K562 (cell line): ENCODE results near the gene CAPS. TPM values are rescaled to one million over a fixed set of nuclear protein-coding genes. Genes with fewer than 3 reads are reported as not detected.

Experiments used
- ATAC-seq: fragments of 200-7000 bp; cut with Tn5 transposase; 3 replicates; pipeline ENCODE4 v1.9.1; 2020; ENCODE audit warnings: moderate library complexity
- BruUV-seq: library from RNA; stranded (reverse); fragments of 400-500 nt; replicated peaks from 2 replicates; lab custom pipeline; 2021; lab: Mats Ljungman, UMichigan
- CTCF ChIA-PET: fragments of 300-600 bp; formaldehyde crosslinking; extraction: SDS; loops from one replicate; lab custom pipeline; 2021; ENCODE audit warnings: low intra/inter-chr PET ratio; lab: Yijun Ruan, JAX
- POLR2A ChIA-PET: fragments of 300-600, 350-650 bp; sonication (Branson Sonifier 250); formaldehyde crosslinking; extraction: SDS; loops from one replicate; lab custom pipeline; 2021; ENCODE audit warnings: antibody characterized with exemption, inconsistent platforms; lab: Yijun Ruan, JAX
- DNase-seq, 4 experiments: peaks; one replicate each; pipeline versions ENCODE4 v3.0.0 to v3.0.0-alpha.2; 2011 to 2018; ENCODE audit warnings: low spot score in 3 of 4, mixed read lengths in 3 of 4; ENCODE audit errors: extremely low read depth in 1 of 4
- FAIRE-seq: peaks from 2 replicates; lab custom pipeline; 2011; peaks lifted over from hg19 to GRCh38; lab: Jason Lieb, UNC
- H2AFZ ChIP-seq: 2 replicates; pipeline ENCODE4 v1.6.0; 2011; ENCODE audit warnings: low read depth, low read length, control low read depth, inconsistent platforms
- H3K27ac ChIP-seq: fragments of 200-600 bp; 3 replicates; pipeline ENCODE4 v1.8.0; 2011; ENCODE audit warnings: low read depth, mild to moderate bottlenecking, control low read depth, inconsistent platforms, low read length, moderate library complexity, mixed read lengths; ENCODE audit errors: extremely low read depth
- H3K27me3 ChIP-seq, 2 experiments: fragments of 300-600 bp in 1 of 2; 2 replicates in 1 of 2; 3 replicates in 1 of 2; pipeline versions ENCODE4 v1.6.0 to v1.8.0; 2011; ENCODE audit warnings: inconsistent platforms in 2 of 2, low read length in 2 of 2, mild to moderate bottlenecking in 1 of 2, mixed read lengths in 1 of 2, moderate library complexity in 1 of 2; ENCODE audit not compliant: control insufficient read depth in 2 of 2, insufficient read depth in 2 of 2
- H3K36me3 ChIP-seq: fragments of 300-600 bp; 3 replicates; pipeline ENCODE4 v1.8.0; 2011; ENCODE audit warnings: mild to moderate bottlenecking, low read length, inconsistent platforms; ENCODE audit not compliant: control insufficient read depth, insufficient read depth
- H3K4me1 ChIP-seq, 2 experiments: fragments of 200-600 bp in 1 of 2; replicated peaks in 1 of 2; 2 replicates in 1 of 2; 3 replicates in 1 of 2; pipeline versions ENCODE4 v1.5.1 to v1.8.0; 2011; ENCODE audit warnings: inconsistent platforms in 2 of 2, low read length in 2 of 2, mild to moderate bottlenecking in 1 of 2, mixed read lengths in 1 of 2, moderate library complexity in 1 of 2; ENCODE audit not compliant: control insufficient read depth in 2 of 2, insufficient read depth in 2 of 2
- H3K4me2 ChIP-seq: 2 replicates; pipeline ENCODE4 v1.6.1; 2011; ENCODE audit warnings: low read length, control low read depth, inconsistent platforms, mixed read lengths; ENCODE audit not compliant: insufficient read depth
- H3K4me3 ChIP-seq: fragments of 200-600 bp; sonication (generic), shearing (Covaris generic); 2 replicates; pipeline ENCODE4 v1.5.1; 2016; ENCODE audit warnings: control low read depth, inconsistent platforms
- H3K79me2 ChIP-seq: fragments of 200-600 bp; 3 replicates; pipeline ENCODE4 v1.8.0; 2011; ENCODE audit warnings: low read length, inconsistent platforms; ENCODE audit not compliant: control insufficient read depth, insufficient read depth
- H3K9ac ChIP-seq, 2 experiments: 2 replicates each; pipeline versions ENCODE4 v1.6.0 to v1.6.1; 2011; ENCODE audit warnings: low read depth in 2 of 2, low read length in 2 of 2, control low read depth in 1 of 2, inconsistent platforms in 1 of 2, mild to moderate bottlenecking in 1 of 2, mixed read lengths in 1 of 2; ENCODE audit not compliant: insufficient read depth in 1 of 2
- H3K9me1 ChIP-seq: one replicate; pipeline ENCODE4 v1.6.0; 2011; ENCODE audit warnings: inconsistent platforms, mild to moderate bottlenecking, low read length, moderate library complexity; ENCODE audit not compliant: control insufficient read depth, insufficient read depth
- H3K9me3 ChIP-seq: replicated peaks from 2 replicates; pipeline ENCODE4 v1.5.1; 2011; ENCODE audit warnings: low read depth, low read length, inconsistent platforms; ENCODE audit not compliant: control insufficient read depth, insufficient read depth
- H4K20me1 ChIP-seq: replicated peaks from 2 replicates; pipeline ENCODE4 v1.6.1; 2011; ENCODE audit warnings: low read length, inconsistent platforms, mixed read lengths; ENCODE audit not compliant: control insufficient read depth, insufficient read depth
- CSDE1 ChIP-seq, 2 experiments: fragments of 450-650 bp; IDR thresholded peaks; 2 replicates each; pipeline ENCODE4 v1.6.1; 2016; ENCODE audit warnings: mild to moderate bottlenecking in 1 of 2
- HSF4 ChIP-seq: fragments of 250-450 bp; sonication (Bioruptor Pico); IDR thresholded peaks from 2 replicates; pipeline ENCODE4 v2.1.2; 2022; ENCODE audit warnings: mild to moderate bottlenecking, moderate library complexity, borderline replicate concordance
- RBM39 ChIP-seq: fragments of 200-400 bp; formaldehyde crosslinking; optimal IDR thresholded peaks from 2 replicates; pipeline ENCODE3; 2018; ENCODE audit warnings: low read depth, low read length
- WGBS: fragments of 100-300 bp; shearing (Covaris generic); methylation state at CpG from one replicate; pipeline ENCODE4 v1.1.6; 2016; ENCODE audit warnings: low coverage, mixed read lengths; ENCODE audit not compliant: insufficient coverage; ENCODE audit errors: missing lambda C conversion rate; 5-methylcytosine and 5-hydroxymethylcytosine counted together
- in situ Hi-C: fragments of 300-500 bp; cut with MboI; formaldehyde crosslinking; loops from 4 replicates; pipeline ENCODE4 v1.15.0; 2018; ENCODE audit warnings: inconsistent platforms, mixed read lengths
- intact Hi-C: fragments of 100-400 bp; cut with micrococcal nuclease; formaldehyde crosslinking; loops from 2 replicates; pipeline ENCODE4 v1.14.2; 2022
- polyA plus RNA-seq, 8 experiments: library from polyadenylated mRNA; depleted of rRNA in 4 of 8; stranded (reverse) in 5 of 8; unstranded in 3 of 8; fragments of >200 nt; fragmentation: Nextera tagmentation in 2 of 8; fragmentation: Illumina TruSeq in 1 of 8; extraction: Ambion mirVana in 2 of 8; extraction: Trizol in 1 of 8; gene quantifications; 2 replicates each; pipeline versions ENCODE4 v1.2.1 to v1.2.3, GENCODE V29; 2011 to 2014; ENCODE audit warnings: inconsistent platforms in 1 of 8, missing spikeins in 1 of 8
- total RNA-seq, 7 experiments: library from RNA; depleted of rRNA in 6 of 7; stranded (reverse); fragments of >200 nt in 6 of 7; fragmentation: Illumina TruSeq in 2 of 7; extraction: Trizol in 2 of 7; gene quantifications; 2 replicates each; pipeline versions ENCODE4 v1.2.1 to v1.2.3, GENCODE V29; 2011 to 2021; ENCODE audit warnings: low replicate concordance in 1 of 7
- TF ChIP-seq, protein P1 (sequence below): fragments of 250-450 bp; sonication (Bioruptor Pico); IDR thresholded peaks from 2 replicates; pipeline ENCODE4 v1.8.0; 2022; ENCODE audit warnings: inconsistent platforms
- TF ChIP-seq, protein P2 (sequence below): fragments of 450-650 bp; IDR thresholded peaks from 2 replicates; pipeline ENCODE4 v1.6.1; 2018; ENCODE audit not compliant: partially characterized antibody

CAPS gene
- total and polyA plus RNA-seq, 9 of the 15 experiments (the other 6 are each of a cell fraction or from before 2014, with no cell fraction given): 0.15 to 4.0 (median 0.91) TPM

DNA sequence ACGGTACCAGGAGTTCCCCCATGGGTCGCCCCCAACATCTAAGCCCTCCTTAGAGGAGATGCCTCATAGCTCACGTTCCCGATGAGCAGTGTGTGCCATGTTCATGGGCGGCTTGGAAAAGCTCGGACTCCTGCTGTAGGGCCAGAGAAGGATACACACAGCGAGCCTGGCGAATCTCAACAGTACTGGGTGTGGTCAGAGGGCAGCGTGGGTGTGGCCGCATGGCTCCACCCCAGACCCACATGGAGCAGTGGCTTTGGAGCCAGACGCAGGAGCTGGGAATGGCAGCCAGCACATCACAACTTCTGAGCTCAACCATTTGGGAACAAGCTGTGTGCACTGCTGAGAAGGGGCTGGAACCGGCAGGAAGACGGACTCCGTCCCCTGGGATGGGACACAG, 15.6 kb downstream of the CAPS start:
- intact Hi-C loops: no loop called here
- Histone ChIP-seq H4K20me1 (no peaks in the 10 kb centered on the region), H3K9me1 (peaks cover 2% of the 10 kb centered on the region), H3K4me1 (peaks cover 0 to 12% of the 10 kb centered on the region in 2 experiments; a peak in 1 of 5 replicates), H3K36me3 (peaks cover 98% of the 10 kb centered on the region; the same call in 2 of the 3 replicates), H3K9me3 (no peaks in the 10 kb centered on the region), H3K9ac (peak overlapping the region in 1 of 2 experiments; percentile 77; a peak in 2 of 4 replicates), H3K27ac (no peak overlapping the region), H3K27me3 (no peaks in the 10 kb centered on the region), H3K4me3 (no peak overlapping the region), H3K79me2 (no peaks in the 10 kb centered on the region; the same call in 2 of the 3 replicates), H2AFZ (no peak overlapping the region), H3K4me2 (no peak overlapping the region)
- no peak for FAIRE-seq
- CTCF ChIA-PET: no interaction called here
- in situ Hi-C loops: no loop called here
- POLR2A ChIA-PET: interaction anchor here (1.5 kb wide), 1 partner anchor 10 kb away, joined by 3 read pairs; no protein-coding TSS in a partner anchor
- TF ChIP-seq HSF4 (CRISPR knock-in tag) (no peak), RBM39 (no peak), CSDE1 (IDR thresholded peaks at IDR 0.05) (no peak)
- TF ChIP-seq, protein P1, sequence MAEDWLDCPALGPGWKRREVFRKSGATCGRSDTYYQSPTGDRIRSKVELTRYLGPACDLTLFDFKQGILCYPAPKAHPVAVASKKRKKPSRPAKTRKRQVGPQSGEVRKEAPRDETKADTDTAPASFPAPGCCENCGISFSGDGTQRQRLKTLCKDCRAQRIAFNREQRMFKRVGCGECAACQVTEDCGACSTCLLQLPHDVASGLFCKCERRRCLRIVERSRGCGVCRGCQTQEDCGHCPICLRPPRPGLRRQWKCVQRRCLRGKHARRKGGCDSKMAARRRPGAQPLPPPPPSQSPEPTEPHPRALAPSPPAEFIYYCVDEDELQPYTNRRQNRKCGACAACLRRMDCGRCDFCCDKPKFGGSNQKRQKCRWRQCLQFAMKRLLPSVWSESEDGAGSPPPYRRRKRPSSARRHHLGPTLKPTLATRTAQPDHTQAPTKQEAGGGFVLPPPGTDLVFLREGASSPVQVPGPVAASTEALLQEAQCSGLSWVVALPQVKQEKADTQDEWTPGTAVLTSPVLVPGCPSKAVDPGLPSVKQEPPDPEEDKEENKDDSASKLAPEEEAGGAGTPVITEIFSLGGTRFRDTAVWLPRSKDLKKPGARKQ (CRISPR knock-in tag): no peak
- TF ChIP-seq, protein P2, sequence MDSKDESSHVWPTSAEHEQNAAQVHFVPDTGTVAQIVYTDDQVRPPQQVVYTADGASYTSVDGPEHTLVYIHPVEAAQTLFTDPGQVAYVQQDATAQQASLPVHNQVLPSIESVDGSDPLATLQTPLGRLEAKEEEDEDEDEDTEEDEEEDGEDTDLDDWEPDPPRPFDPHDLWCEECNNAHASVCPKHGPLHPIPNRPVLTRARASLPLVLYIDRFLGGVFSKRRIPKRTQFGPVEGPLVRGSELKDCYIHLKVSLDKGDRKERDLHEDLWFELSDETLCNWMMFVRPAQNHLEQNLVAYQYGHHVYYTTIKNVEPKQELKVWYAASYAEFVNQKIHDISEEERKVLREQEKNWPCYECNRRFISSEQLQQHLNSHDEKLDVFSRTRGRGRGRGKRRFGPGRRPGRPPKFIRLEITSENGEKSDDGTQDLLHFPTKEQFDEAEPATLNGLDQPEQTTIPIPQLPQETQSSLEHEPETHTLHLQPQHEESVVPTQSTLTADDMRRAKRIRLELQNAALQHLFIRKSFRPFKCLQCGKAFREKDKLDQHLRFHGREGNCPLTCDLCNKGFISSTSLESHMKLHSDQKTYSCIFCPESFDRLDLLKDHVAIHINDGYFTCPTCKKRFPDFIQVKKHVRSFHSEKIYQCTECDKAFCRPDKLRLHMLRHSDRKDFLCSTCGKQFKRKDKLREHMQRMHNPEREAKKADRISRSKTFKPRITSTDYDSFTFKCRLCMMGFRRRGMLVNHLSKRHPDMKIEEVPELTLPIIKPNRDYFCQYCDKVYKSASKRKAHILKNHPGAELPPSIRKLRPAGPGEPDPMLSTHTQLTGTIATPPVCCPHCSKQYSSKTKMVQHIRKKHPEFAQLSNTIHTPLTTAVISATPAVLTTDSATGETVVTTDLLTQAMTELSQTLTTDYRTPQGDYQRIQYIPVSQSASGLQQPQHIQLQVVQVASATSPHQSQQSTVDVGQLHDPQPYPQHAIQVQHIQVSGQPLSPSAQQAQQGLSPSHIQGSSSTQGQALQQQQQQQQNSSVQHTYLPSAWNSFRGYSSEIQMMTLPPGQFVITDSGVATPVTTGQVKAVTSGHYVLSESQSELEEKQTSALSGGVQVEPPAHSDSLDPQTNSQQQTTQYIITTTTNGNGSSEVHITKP: no peak
- peak in 2 of 4 experiments; percentile 42 to 44 for DNase-seq
- no TSS peak for BruUV-seq
- peak; percentile 54 for ATAC-seq
- WGBS: 76% methylated on average over 13 of the region's 14 CpGs
